GM21360 (cell line): ENCODE results near the gene CES4A.
A peak's percentile ranks its signal among the peaks of the same experiment; 100 is the strongest.

Experiments
- ATAC-seq: cut with Tn5 transposase; IDR thresholded peaks from one replicate; pipeline ENCODE4 v1.9.1; 2021; ENCODE audit warnings: mild to moderate bottlenecking, moderate library complexity; ENCODE audit not compliant: unreplicated experiment

Gene CES4A

DNA sequence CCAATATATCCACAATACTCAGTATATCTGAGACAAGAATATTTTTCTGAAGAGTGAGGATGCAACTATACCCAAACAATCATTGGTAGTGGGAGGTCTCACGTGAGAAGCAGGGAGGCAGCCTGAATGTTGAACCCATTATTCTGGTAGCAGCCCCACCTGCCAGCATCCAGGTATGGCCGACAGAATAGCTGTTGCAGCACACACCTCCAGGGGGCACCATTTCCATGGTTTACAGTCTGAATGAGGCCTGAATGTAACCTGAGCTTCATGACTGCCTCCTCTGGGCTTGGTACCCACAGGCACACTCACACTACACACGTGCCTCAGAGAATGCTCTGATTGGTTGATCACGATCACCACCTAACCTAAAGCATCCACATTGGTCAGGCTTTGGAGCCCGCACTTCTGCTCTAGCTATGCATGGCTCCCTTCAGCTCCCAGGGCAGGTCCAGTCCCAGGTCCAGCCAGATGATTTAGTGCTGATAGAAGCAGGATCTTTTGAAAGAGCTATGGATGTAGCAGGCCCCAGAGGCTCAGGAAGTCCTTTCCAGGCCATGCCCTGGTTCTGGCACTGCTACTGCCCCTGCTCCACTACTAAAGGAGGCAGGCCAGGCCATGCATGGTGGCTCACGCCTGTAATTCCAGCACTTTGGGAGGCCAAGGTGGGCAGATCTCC, 29.6 kb downstream of the CES4A start:
- ATAC-seq, result peak; percentile 87

DNA sequence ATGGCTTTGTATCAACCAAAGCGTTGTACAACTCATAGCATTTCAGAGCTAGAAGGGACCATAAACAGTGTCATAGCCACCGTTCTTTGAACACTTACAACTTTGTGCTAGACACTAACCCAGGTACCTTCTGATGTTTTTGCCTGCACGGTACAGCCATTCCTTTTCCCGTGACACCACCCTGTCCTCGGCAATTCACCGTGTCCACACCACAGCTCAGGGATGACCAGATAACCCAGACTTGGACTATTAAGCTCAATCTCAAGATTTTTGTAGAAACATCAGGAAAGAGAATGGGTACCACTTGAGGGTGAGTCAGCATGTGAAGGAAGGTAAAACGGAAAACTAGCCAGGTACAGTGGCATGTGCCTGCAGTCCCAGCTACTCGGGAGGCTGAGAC, 30.8 kb downstream of the CES4A start:
- ATAC-seq, result no peak

DNA sequence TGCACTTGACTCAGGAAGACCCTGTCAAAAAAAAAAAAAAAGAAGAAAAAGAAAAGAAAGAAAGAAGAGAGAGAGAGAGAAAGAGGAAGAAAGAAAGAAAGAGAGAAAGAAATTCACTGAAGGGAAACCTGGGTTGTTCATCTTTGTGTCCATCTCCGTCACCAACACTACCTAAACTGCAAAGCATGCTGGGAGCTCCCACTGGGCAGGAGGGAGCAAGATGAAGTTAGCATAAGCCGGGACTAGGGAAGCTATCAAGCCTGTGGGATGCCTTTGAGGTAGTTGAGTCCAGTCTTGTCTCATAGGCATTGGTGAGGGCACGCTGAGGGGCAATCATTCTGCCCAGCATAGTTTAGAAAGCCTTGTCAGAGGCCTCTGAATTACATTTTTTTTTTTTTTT, 32.9 kb downstream of the CES4A start:
- ATAC-seq, result no peak

DNA sequence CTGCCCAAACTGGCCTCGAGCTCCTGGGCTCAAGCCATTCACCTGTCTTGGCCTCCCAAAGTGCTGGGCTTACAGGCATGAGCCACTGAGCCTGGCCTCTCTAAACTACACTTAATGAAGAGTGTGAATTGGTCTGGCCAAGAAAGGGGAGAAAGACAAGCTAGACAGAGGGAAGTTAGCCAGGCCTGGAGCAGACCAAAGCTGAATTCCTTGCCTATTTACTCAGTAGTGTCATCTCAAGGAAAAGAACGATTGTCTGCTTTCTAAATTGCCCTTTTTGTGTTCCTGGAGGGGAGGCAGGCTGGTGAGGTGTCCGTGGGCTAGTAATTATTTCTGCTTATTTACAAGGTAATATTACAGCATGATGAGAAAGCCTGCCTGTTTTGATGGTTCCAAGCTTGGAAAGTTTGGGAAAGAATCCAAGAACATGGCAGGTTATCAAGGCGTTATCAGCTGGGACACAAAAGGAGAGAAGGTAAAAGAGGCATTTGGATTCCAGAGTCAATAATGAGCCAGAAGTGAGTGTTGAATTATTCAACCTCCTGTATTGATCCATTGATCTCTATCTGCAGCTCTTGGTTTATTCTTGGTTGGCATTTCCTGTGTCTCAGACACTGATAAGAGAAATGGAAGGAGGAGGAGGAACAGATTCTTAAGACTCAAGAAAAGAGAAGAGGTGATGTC, 34.3 kb downstream of the CES4A start:
- no peak for ATAC-seq

DNA sequence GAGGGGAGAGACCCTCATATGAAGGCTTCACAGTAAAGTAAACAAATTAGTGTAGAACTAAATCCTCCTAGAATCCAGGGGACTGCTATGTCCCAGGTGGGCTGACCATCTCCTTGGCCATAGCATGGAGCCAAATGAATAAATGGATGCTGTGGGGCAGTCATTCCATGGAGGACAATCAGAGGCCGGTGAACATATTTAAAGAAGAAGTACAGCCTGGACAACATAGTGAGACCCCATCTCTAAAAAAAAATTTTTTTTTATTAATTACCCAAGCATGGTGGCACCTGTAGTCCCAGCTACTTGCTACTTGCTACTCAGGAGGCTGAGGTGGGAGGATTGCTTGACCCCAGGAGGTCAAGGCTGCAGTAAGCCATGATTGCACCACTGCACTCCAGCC, 35.3 kb downstream of the CES4A start:
- ATAC-seq, result no peak

DNA sequence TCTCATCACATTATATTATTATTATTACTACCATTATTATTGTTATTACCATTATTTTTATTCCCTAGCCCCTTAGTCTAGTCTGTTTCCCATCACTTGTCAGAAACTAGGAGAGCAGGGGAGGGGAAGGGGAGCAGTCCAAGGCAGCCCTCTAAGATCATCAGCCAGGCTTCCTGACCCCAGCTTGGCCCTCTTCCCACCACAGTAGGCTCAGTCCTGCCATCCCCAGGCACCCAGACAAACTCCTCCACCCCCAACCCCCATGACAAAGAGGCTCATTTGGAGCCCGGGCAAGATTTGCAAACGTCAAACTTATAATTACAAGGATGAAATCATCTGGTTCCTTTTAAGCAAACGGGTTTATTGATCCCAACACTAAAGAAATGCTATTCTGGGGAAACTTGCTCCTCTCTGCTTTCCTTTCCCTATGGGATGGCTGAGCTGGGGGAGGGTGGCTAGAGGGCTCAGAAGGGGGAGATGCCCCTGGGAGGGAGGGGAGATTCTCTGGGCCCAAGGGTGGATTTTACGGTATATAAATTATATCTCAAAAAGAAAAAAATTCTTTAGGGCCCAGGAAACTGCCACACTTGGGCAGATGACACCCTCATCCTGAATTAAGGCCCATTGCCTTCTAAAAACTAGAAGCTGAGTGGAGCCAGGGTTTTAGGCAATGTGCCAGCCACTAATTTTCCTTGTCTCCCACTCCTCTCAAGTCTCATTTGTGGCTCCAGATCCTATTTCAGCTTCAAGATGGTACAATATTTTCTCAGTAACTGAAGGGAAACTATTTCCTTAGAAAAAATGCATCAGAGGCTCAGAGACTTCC, 36.2 kb downstream of the CES4A start:
- ATAC-seq, result no peak

DNA sequence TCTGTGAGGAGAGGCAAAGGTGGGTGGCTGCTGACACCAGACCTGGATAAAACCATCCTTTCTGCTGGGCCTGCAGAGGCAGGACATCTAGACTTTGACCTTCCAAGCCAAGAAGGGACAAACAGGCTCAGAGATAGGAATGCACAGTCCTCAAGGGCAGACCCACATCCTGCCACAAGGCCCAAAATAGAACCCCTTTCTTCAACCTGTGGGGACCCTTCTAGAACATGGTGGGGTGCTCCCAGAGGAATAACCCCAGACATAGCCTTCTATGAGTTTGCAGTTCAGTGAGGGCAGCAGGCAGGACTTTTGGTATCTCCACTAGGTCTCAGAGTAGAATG, 36.8 kb downstream of the CES4A start:
- ATAC-seq, result no peak

DNA sequence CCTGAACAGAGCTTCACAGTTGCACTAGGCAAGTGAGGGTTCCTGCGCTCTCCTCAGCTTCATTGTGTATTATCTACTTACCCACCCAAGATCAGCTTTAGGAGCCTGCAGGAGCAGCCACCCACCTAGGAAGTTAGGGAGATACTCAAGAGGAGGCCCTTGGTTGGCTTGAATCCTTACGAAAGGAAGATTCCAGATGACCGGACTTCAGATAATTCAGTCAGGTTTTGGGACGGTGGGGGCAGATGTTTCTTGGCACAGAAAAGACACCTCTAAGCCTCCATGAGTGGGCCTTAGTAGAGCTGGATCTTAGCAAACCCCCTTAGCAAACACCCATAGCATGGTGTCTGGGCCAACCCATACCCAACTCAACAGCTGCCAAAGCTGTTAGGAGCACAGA, 38.2 kb downstream of the CES4A start:
- ATAC-seq, result no peak

DNA sequence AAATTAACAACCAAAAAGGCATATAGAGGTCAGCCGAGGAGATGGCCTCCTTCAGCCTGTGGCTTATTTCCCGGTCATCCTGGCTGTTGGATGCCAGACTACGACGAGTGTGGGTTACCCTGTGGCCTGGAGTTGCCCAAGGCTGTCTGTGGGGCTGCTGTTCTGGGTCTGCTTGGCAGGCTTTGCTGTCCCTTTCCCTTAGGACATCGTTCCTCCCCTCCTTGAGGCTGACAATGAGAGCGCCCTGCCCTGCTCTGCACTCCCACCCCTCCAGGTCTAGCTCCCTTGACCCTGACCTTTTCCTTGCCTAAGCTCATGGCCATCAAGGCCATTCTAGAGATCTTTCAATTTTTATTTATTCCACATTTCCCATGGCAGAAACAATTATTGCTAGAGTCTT, 38.7 kb downstream of the CES4A start:
- no peak for ATAC-seq

DNA sequence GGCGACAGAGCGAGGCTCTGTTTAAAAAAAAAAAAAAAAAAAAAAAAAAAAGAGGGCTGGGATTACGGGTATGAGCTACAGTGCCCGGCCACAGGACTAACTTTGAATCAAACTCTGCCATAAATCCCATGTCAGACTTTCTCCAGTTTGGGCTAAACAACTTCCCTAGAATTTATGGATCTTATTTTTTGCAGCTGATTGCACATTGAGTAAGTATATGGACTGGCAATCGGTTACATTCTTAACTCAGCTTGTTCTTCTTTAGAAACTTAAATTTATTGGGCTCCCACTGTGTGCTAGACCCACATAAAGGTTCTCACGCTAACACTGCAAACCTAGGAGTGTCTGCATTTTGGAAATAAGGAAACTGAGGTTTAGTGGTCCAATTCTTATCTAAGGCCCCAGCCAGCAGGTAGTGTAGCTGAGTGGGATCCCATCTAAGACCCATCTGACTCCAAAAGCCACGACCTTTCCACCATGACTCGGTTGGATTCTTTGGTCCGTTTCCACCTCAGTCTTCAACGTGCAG, 39.8 kb downstream of the CES4A start:
- no peak for ATAC-seq

DNA sequence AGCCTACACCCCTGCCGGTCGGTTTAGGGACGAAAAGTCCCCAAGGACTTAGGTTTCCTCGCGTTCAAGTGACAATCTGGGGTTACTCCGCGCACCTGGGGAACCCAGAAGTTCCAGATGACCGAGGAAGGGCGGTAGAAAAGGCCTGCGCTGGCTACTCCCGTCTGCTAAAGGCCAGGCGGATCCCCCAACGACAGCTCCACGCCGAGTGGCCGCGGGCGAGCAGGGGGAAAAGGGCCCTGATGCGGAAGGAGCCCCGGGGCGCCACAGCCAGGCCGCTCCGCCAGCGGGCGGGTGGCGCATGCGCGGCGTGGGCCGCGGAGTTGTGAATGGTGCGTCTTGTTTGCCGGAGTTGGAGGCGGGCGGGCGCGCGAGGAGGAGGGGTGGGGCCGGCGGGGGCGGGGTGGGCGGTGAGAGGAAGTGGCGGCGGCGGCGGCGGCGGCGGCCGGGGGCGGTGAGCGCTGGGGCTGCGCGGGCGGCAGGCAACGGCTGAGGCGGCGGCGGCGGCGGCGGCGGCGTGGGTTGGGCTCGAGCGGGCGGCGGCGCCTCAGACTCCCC, 40.4 kb downstream of the CES4A start, which contains the start of gene CBFB:
TSS of gene CBFB (plus strand) at position 454 of the 558 bp plus-strand sequence. CDS start 259 bp downstream, outside the sequence.
- ATAC-seq, result peak; percentile 69

DNA sequence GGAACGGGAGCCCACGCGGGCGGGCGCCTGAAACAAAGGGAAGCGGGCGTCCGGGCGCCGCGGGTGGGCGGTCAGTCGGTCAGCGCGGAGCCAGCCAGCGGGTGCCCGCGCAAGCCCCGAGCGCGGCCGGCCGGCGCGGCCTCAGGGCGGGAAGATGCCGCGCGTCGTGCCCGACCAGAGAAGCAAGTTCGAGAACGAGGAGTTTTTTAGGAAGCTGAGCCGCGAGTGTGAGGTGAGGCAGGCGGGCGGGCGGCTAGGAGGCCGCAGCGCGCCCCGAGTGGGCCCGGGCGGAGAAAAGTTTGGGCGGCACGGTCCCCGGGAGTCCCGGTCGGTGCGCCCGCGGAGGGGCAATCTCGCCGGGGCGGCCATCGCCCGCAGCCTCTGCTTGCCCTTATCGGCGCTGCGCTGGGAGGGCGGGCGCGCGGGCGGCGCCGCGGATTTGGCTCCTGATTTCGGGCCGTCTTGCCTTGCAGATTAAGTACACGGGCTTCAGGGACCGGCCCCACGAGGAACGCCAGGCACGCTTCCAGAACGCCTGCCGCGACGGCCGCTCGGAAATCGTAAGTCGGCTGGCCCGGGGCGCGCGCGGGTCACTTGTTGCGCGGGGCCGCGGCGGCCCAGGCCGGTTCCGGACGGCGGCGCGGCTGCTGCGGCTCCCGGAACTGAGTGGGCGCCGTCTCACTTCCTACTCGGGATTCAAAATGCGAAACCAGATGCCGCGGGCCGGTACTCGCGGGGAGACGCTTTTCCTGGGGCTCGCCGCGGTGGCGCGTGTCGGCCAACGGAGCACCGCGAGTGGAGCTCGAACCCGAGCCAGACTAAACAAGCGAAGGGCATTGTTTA, 41.1 kb downstream of the CES4A start:
- ATAC-seq, result peak; percentile 45

DNA sequence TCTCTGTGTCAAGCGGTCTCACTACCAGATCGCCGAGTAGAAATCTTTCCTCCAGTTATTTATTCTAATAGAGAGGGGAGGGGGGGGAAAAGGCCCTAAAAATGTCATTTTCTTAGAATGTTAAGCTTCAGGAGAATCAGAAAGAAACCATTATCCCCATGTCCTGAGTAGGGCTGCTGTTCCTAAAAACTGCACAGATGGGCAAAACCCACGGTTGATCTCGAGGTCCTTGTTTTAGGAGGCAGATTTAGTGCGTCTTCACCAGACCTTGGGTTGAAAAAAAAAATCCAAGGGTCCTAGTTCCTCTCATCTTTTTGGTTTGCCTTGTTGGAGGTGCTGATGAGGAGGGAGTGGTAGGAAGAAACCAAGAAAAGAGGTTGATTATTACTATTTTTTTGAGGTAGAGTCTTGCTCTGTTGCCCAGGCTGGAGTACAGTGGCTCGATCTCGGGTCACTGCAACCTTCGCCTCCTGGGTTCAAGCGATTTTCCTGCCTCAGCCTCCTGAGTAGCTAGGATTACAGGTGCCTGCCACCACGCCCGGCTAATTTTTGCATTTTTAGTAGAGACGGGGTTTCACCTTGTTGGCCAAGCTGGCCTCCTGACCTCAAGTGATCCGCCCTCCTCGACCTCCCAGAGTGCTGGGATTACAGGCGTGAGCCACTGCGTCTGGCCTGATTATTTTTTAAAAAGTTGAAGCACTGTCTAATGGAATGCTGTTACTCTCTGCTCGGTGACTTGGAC, 42.0 kb downstream of the CES4A start:
- ATAC-seq, result no peak

DNA sequence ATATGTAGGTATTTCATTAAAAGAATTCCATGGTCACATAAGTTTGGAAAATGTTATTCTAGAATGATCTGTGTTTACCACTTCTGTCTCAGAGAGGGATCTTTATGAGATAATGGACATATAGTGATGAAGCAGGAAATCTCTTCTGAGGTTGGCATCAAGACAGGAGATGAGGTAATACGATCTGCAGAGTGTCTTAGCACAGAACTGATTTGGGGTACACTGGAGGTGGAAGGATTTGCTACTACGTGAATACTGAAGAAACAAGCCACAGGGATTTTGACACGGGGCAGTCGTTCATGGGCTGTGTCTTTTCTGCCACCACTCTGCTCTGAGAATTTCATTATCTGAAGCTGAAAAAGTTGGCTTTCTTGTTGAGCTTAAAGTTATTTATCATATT, 46.1 kb downstream of the CES4A start:
- ATAC-seq, result no peak

DNA sequence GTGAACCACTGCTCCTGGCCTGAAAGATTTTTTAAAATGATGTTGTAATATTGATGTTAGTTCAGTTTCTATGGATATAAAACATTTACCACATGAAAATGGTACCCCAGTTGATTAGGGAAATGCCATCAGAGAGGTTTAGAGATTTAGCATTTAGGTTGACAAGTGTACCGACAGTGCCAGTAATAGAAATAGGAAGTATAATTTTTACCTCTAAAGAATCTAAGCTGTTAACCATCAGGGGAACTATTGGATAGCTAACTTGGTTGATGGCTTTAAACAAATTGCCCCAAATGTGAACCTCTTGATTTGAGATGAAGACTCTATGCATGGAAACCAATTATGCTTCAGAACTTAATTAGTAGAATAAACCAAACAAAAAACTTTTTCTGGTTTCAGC, 47.0 kb downstream of the CES4A start:
- ATAC-seq, result no peak

DNA sequence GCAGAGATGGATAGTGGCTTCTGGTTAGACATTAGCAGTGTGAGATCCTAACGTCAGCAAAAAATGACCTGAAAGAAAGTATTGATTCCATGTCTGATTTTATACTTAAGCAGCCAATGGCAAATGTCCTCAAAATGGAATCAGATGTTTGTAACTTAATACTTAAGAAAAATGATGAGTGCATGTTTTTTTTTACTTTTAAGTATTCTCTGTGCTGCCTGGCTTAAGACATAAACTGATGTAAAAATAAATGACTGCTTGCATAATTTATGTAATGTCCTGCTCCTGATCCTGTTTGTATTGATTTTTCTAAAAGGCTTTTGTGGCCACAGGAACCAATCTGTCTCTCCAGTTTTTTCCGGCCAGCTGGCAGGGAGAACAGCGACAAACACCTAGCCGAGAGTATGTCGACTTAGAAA, 47.9 kb downstream of the CES4A start:
- ATAC-seq, result no peak

DNA sequence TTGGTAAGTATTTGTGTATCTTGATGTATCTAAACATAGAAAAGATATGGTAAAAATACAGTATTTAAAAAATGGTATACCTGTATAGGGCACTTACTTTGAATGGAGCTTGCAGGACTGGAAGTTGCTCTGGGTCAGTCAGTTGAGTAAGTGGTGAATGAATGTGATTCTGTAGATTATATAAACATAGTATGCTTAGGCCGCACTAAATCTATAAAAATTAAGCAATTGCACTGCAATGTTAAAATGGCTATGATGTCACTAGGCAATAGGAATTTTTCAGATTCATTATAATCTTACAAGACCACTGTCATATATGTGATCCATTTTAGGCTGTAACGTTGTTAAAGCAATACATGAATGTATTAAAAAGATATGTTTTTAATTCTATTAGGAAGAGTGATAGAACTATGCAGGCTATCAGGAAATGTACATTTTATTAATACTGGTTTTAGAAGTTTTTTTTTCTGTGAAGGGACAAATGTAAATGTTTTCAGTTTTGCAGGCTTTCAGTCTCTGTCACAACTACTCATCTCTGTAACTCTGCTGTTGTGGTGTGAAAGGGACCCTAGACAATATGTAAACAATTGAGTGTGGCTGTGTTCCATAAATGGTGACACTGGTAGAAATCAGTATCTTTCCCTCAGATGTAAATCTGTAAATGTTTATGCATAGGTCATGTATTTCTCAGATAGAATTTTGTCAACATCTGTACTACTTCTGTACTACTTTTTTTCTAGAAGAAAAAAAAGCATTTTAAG, 51.1 kb downstream of the CES4A start:
- no peak for ATAC-seq

DNA sequence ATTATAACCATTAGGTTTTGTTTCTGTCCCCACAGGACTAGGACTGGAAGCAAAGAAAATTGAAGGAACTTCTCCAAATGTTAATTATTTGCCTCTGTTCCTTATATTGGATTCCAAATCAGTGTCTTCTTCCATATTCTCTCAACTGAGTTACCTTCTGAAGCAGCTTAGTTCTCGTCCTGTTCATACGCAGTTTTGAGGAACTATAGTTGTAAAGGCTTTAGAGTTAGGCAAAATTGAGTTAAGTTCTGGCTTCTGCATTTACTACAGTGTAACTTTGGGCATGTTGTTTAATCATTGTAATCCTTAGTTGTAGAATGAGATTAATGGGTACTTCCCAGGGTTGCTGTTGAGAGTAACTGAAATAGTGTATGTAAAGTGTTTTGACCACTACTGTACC, 51.8 kb downstream of the CES4A start:
- no peak for ATAC-seq

DNA sequence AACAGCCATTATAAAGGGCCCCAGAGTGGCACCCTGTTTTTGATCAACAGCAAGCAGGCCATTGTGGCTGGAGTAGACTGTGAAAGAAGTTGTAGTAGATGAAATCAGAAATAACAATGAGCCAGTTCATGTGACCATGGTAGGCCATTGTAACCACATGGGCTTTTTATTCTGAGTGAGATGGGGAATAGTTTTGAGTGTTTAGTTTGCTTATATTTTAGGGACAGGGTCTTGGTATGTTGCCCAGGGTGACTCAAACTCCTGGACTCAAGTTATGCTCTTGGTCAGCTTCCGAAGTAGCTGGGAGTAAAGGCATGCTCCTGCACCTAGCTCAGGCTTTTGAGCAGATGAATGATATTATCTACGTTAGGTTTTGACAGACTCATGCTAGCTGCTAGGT, 52.5 kb downstream of the CES4A start:
- no peak for ATAC-seq
